ENCODE measurements around the gene ANKRD16.

Gene ANKRD16

GRCh38 chr10:5893321-5893720 lies 3.6 kb upstream of the ANKRD16 start:
- Histone ChIP-seq H2AFZ (no peak overlapping the region), H3K79me2 (peaks cover 27% of the 10 kb centered on the region), H3K27ac (no peak overlapping the region), H3K9me3 (ENCODE audit: control insufficient read depth, low read length) (no peaks in the 10 kb centered on the region), H3K4me3 (ENCODE audit: low read depth, low read length) (no peak overlapping the region), H3K27me3 (ENCODE audit: control insufficient read depth, insufficient read depth, low read length) (no peaks in the 10 kb centered on the region), H3K4me2 (ENCODE audit: low read length) (no peak overlapping the region), H3K4me1 (peaks cover 4% of the 10 kb centered on the region), H3K36me3 (ENCODE audit: control insufficient read depth, insufficient read depth, low read length) (no peaks in the 10 kb centered on the region), H3K9ac (no peak overlapping the region)
- no peak for TF ChIP-seq CTCF (IDR thresholded peaks at IDR 0.05)

GRCh38 chr10:5892007-5892406 lies 2.3 kb upstream of the ANKRD16 start:
- no peak for TF ChIP-seq CTCF (IDR thresholded peaks at IDR 0.05)
- H3K4me2 ChIP-seq (ENCODE audit: low read length): no peak overlapping the region
- peaks cover 4% of the 10 kb centered on the region for H3K4me1 ChIP-seq
- peaks cover 16% of the 10 kb centered on the region for H3K79me2 ChIP-seq
- no peaks in the 10 kb centered on the region for H3K27me3 ChIP-seq (ENCODE audit: control insufficient read depth, insufficient read depth, low read length)
- no peaks in the 10 kb centered on the region for H3K36me3 ChIP-seq (ENCODE audit: control insufficient read depth, insufficient read depth, low read length)
- no peak overlapping the region for H3K27ac ChIP-seq
- H3K9ac ChIP-seq: no peak overlapping the region
- H3K9me3 ChIP-seq (ENCODE audit: control insufficient read depth, low read length): no peaks in the 10 kb centered on the region
- no peak overlapping the region for H2AFZ ChIP-seq
- H3K4me3 ChIP-seq (ENCODE audit: low read depth, low read length): no peak overlapping the region

GRCh38 chr10:5891009-5891408 lies 1.3 kb upstream of the ANKRD16 start:
- Histone ChIP-seq H3K9ac (no peak overlapping the region), H3K36me3 (ENCODE audit: control insufficient read depth, insufficient read depth, low read length) (no peaks in the 10 kb centered on the region), H3K4me3 (ENCODE audit: low read depth, low read length) (peak overlapping the region; percentile 69), H3K9me3 (ENCODE audit: control insufficient read depth, low read length) (no peaks in the 10 kb centered on the region), H3K79me2 (peaks cover 10% of the 10 kb centered on the region), H3K27me3 (ENCODE audit: control insufficient read depth, insufficient read depth, low read length) (no peaks in the 10 kb centered on the region), H3K4me2 (ENCODE audit: low read length) (peak overlapping the region; percentile 86), H2AFZ (no peak overlapping the region), H3K27ac (no peak overlapping the region), H3K4me1 (peaks cover 4% of the 10 kb centered on the region)
- TF ChIP-seq CTCF (IDR thresholded peaks at IDR 0.05): no peak

GRCh38 chr10:5890452-5890915 lies 791 bp upstream of the ANKRD16 start:
- no peak for TF ChIP-seq CTCF (IDR thresholded peaks at IDR 0.05)
- Histone ChIP-seq H3K4me2 (ENCODE audit: low read length) (peak overlapping the region; percentile 86), H3K4me1 (peaks cover 4% of the 10 kb centered on the region)

More at GRCh38 chr10:5890452-5890915, 791 bp upstream of the ANKRD16 start:
- peak overlapping the region; percentile 48 for H3K27ac ChIP-seq
- peak overlapping the region; percentile 8 for H3K9ac ChIP-seq
- no peaks in the 10 kb centered on the region for H3K9me3 ChIP-seq (ENCODE audit: control insufficient read depth, low read length)
- peak overlapping the region; percentile 69 for H3K4me3 ChIP-seq (ENCODE audit: low read depth, low read length)
- peak overlapping the region; percentile 25 for H2AFZ ChIP-seq
- no peaks in the 10 kb centered on the region for H3K36me3 ChIP-seq (ENCODE audit: control insufficient read depth, insufficient read depth, low read length)
- no peaks in the 10 kb centered on the region for H3K27me3 ChIP-seq (ENCODE audit: control insufficient read depth, insufficient read depth, low read length)
- H3K79me2 ChIP-seq: peaks cover 7% of the 10 kb centered on the region

Data from parathyroid adenoma (tissue), 2 donors.